MM.1S (cell line): Measurements from ENCODE around the gene ME2.

Experiments used
- EZH2phosphoT487 ChIP-seq: fragments of 300-600 bp; sonication (generic); IDR thresholded peaks from 2 replicates; pipeline ENCODE4 v1.6.1; 2018; ENCODE audit warnings: antibody characterized with exemption, low read length
- TF ChIP-seq, protein P1 (sequence below): fragments of 300-600 bp; sonication (generic); IDR thresholded peaks from 2 replicates; pipeline ENCODE4 v1.5.1; 2016; ENCODE audit warnings: antibody characterized with exemption, low read length, mixed read lengths

DNA sequence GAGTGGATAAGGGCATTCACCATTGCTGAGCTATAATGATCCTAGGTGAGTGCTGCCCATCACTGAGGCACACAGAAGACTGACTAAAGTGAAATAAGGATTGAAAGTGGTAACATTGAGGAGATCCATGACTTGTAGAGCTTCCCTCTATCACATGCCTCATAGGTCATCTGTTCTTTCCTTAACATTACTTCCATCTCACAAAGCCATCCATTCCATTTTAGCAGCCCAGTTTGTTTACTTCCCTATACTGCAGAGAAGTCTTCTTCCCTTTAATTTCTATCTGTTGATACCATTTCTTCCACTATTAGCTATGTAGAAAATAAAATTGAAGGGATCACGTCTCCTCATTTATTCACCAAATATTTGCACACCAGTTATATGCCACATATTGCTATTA is 32.1 kb downstream of the ME2 start:
- TF ChIP-seq, protein P1, sequence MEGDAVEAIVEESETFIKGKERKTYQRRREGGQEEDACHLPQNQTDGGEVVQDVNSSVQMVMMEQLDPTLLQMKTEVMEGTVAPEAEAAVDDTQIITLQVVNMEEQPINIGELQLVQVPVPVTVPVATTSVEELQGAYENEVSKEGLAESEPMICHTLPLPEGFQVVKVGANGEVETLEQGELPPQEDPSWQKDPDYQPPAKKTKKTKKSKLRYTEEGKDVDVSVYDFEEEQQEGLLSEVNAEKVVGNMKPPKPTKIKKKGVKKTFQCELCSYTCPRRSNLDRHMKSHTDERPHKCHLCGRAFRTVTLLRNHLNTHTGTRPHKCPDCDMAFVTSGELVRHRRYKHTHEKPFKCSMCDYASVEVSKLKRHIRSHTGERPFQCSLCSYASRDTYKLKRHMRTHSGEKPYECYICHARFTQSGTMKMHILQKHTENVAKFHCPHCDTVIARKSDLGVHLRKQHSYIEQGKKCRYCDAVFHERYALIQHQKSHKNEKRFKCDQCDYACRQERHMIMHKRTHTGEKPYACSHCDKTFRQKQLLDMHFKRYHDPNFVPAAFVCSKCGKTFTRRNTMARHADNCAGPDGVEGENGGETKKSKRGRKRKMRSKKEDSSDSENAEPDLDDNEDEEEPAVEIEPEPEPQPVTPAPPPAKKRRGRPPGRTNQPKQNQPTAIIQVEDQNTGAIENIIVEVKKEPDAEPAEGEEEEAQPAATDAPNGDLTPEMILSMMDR = no peak
- no peak for TF ChIP-seq EZH2phosphoT487
